HG03439 (cell line): ENCODE measurements around the gene ZNF746.
"Not testable (repeated sequence)": the region's sequence is repeated elsewhere in the genome, so short reads cannot be mapped to it uniquely, and the experiment has no call there.

Source experiments
- ATAC-seq: cut with Tn5 transposase; IDR thresholded peaks from one replicate; pipeline ENCODE4 v1.9.1; 2021; ENCODE audit warnings: mild to moderate bottlenecking, moderate library complexity; ENCODE audit not compliant: unreplicated experiment

Gene ZNF746

GRCh38 chr7:149459540-149460452 is 37.8 kb downstream of the ZNF746 start:
- peak; percentile 36 for ATAC-seq

- no peak for ATAC-seq
Observed at GRCh38 chr7:149459201-149459539, 38.4 kb downstream of the ZNF746 start.

GRCh38 chr7:149458235-149458634 is 39.4 kb downstream of the ZNF746 start:
- no peak for ATAC-seq

GRCh38 chr7:149457766-149458165 is 39.8 kb downstream of the ZNF746 start:
- no peak for ATAC-seq

- ATAC-seq = no peak
Observed at GRCh38 chr7:149456506-149457421, 40.8 kb downstream of the ZNF746 start.

- ATAC-seq = no peak
Observed at GRCh38 chr7:149455175-149455950, 42.2 kb downstream of the ZNF746 start.

GRCh38 chr7:149454750-149455149 is 42.9 kb downstream of the ZNF746 start:
- no peak for ATAC-seq

- no peak for ATAC-seq
Observed at GRCh38 chr7:149454006-149454405, 43.6 kb downstream of the ZNF746 start.

GRCh38 chr7:149450821-149451220 is 46.8 kb downstream of the ZNF746 start:
- ATAC-seq = no peak

GRCh38 chr7:149449897-149450296 is 47.7 kb downstream of the ZNF746 start:
- ATAC-seq = no peak

- no peak for ATAC-seq
Observed at GRCh38 chr7:149448961-149449360, 48.6 kb downstream of the ZNF746 start.

GRCh38 chr7:149446026-149446425 is 51.6 kb downstream of the ZNF746 start:
- ATAC-seq = not testable (repeated sequence)

GRCh38 chr7:149444287-149444686 is 53.3 kb downstream of the ZNF746 start:
- no peak for ATAC-seq

GRCh38 chr7:149443523-149443922 is 54.1 kb downstream of the ZNF746 start:
- no peak for ATAC-seq

GRCh38 chr7:149442924-149443323 is 54.7 kb downstream of the ZNF746 start:
- ATAC-seq = no peak

GRCh38 chr7:149440222-149440621 is 57.4 kb downstream of the ZNF746 start:
- ATAC-seq = no peak

GRCh38 chr7:149436358-149436757 is 61.3 kb downstream of the ZNF746 start:
- no peak for ATAC-seq

- no peak for ATAC-seq
Observed at GRCh38 chr7:149433124-149433523, 64.5 kb downstream of the ZNF746 start.

GRCh38 chr7:149432121-149432691 is 65.4 kb downstream of the ZNF746 start:
- no peak for ATAC-seq

GRCh38 chr7:149431486-149432120 is 66.0 kb downstream of the ZNF746 start:
- ATAC-seq = no peak
